NOMO-1 treated with DMSO at 0.1 percent for 48 hours (cell line): ENCODE measurements around the gene ZBTB44.

ENCODE experiments used
- DNase-seq: peaks from one replicate; lab custom pipeline; 2025; ENCODE audit not compliant: unreplicated experiment; lab: John Stamatoyannopoulos, UW

The ZBTB44 gene

DNA sequence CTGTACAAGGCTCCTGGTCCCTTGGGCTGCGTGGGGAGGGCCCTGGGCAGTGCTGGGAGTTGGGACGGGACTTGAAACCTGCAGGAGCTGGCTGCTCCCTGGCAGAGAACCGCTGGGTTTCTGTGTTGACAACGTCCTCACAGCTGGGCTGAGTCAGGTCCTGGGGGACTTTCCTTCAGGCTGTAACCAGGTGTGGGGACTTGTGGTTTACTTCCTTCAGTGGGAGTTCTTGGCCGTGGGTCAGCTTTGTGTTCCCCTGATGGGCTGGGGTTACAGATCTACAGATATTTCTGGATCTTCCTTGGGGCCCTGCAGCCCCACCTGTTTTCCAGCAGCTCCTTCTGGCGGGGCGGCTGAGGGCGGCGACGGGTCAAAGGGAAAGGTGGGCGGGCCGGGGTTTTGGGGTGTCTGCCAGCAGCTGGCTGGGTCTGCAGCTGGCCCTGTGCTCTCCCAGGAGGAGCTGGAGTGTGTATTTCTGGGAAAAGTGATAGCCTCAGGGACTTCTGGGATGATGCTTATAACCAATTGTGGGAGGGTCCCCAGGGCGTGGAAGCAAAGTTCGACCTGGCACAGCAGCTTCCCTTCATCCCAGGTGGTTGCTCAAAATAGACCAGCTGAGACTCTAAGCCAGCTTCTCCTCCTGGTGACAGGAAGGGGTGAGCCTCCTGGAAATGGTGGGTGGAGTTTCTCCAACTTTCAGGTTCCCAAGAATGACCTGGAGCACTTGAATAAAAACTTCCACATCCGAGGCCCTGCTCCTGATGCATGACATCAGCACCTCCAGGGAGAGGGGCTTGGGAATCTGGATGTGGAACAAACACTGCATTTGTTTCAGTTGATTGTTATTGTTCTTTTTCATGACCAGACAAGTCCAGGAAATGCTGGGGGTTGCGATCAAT is 136.0 kb downstream of the ZBTB44 start:
- no peak for DNase-seq

DNA sequence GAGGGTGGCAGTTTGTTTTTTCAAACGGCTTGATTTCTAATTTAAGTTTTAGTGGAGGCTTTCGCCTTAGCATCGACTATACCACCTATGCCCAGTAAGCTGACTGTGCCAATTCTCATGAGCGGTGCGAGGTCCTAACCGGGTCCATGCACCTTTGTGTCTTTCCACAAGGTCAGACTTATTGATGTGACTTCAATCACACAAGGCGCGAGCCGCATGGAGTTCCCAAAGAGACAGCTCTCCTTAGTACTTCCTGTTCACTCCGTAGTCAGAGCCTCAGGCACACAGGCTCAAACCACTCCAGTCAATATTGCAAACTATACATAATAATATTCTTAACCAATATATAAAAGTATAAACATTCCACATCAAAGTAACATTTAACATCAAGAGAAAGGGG is 136.9 kb downstream of the ZBTB44 start:
- no peak for DNase-seq
